Measurements from ENCODE around the gene RAB32. TPM values are rescaled to one million over a fixed set of nuclear protein-coding genes. Genes with fewer than 3 reads are reported as not detected.

RAB32 gene
- total RNA-seq, 1 experiment from 2014 or later = 4.7 TPM

DNA sequence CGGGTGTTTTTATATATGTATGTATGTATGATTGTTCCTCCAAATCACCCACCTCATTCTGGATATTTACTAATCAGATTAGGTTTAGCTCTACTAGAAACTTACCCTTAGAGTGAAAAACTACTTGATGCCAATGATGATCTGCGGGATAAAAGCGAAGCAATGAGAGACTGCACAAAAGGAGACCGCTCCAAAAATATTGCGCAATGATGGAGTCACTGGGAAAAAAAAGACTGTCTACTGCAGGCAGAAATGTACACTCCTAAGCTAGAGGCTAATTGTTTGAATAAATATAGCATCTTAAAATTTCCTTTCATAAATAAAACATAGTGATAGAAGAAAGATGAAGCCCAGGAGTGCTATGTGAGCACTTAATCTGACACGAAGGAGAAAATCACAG is 7.3 kb downstream of the RAB32 start:
- no peak overlapping the region for H3K27ac ChIP-seq (ENCODE audit: insufficient read length, low read depth, low read length)
- no peaks in the 10 kb centered on the region for H4K20me1 ChIP-seq (ENCODE audit: control insufficient read depth, insufficient read depth, insufficient read length)
- H2AFZ ChIP-seq (ENCODE audit: low read length) = no peak overlapping the region
- H2AK5ac ChIP-seq (ENCODE audit: insufficient read length, low read length) = no peak overlapping the region
- H3K36me3 Mint-ChIP-seq (ENCODE audit: insufficient read depth in 1 of 3, low read depth in 3 of 3) = peaks cover 0 to 21% (median 12%) of the 10 kb centered on the region in 3 experiments; a peak in 5 of 7 replicates
- no peaks in the 10 kb centered on the region for H3K27me3 Mint-ChIP-seq (ENCODE audit: low read depth)
- H3K23ac ChIP-seq (ENCODE audit: insufficient read length, low read depth, low read length) = no peak overlapping the region
- H3K4me3 Mint-ChIP-seq = no peak overlapping the region
- no peak overlapping the region for H3K56ac ChIP-seq (ENCODE audit: insufficient read length, low read depth, low read length)
- no peak overlapping the region for H3T11ph ChIP-seq (ENCODE audit: low read length)
- no peak overlapping the region for H4K8ac ChIP-seq (replicated peaks; ENCODE audit: insufficient read length, low read depth, low read length)
- no peak overlapping the region for H3K27ac Mint-ChIP-seq
- H3K27me3 ChIP-seq (ENCODE audit: insufficient read depth, low read length) = no peaks in the 10 kb centered on the region
- H3K4ac ChIP-seq (ENCODE audit: low read depth, low read length) = no peak overlapping the region
- no peak overlapping the region for H4K91ac ChIP-seq (ENCODE audit: insufficient read length, low read depth, low read length)
- no peak overlapping the region for H2BK20ac ChIP-seq (ENCODE audit: low read depth, low read length, poor library complexity, severe bottlenecking)
- no peaks in the 10 kb centered on the region for H3K9me3 Mint-ChIP-seq
- H3K79me1 ChIP-seq (ENCODE audit: insufficient read depth, low read depth, low read length, poor library complexity, severe bottlenecking) = no peaks in the 10 kb centered on the region
- no peak overlapping the region for H3K14ac ChIP-seq (ENCODE audit: insufficient read depth, low read length)
- H3K23me2 ChIP-seq (ENCODE audit: insufficient read length, low read depth, low read length, poor library complexity, severe bottlenecking) = no peaks in the 10 kb centered on the region
- no peak overlapping the region for H4K5ac ChIP-seq (ENCODE audit: insufficient read length, low read depth, low read length)
- no CpG with 5 or more reads among the region's 6 CpGs for WGBS (ENCODE audit: extremely low coverage, insufficient read length, low lambda C conversion rate)
- H3K4me1 ChIP-seq (ENCODE audit: insufficient read depth, low read length) = no peaks in the 10 kb centered on the region
- H2BK12ac ChIP-seq (ENCODE audit: insufficient read length, low read depth, low read length) = no peak overlapping the region
- H3K79me2 ChIP-seq (ENCODE audit: insufficient read depth, low read length) = no peaks in the 10 kb centered on the region; the same call in 1 of the 2 replicates
- H3K18ac ChIP-seq (ENCODE audit: insufficient read length, low read depth, low read length) = no peak overlapping the region
- no peak for DNase-seq
- no peak overlapping the region for H3K9ac ChIP-seq (ENCODE audit: extremely low read depth, insufficient read length, low read length)
- TF ChIP-seq, protein P1, sequence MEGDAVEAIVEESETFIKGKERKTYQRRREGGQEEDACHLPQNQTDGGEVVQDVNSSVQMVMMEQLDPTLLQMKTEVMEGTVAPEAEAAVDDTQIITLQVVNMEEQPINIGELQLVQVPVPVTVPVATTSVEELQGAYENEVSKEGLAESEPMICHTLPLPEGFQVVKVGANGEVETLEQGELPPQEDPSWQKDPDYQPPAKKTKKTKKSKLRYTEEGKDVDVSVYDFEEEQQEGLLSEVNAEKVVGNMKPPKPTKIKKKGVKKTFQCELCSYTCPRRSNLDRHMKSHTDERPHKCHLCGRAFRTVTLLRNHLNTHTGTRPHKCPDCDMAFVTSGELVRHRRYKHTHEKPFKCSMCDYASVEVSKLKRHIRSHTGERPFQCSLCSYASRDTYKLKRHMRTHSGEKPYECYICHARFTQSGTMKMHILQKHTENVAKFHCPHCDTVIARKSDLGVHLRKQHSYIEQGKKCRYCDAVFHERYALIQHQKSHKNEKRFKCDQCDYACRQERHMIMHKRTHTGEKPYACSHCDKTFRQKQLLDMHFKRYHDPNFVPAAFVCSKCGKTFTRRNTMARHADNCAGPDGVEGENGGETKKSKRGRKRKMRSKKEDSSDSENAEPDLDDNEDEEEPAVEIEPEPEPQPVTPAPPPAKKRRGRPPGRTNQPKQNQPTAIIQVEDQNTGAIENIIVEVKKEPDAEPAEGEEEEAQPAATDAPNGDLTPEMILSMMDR (conservative IDR thresholded peaks at IDR 0.05) = no peak
- no peaks in the 10 kb centered on the region for H3K9me3 ChIP-seq (ENCODE audit: control insufficient read depth, low read depth, low read length)
- no peak overlapping the region for H2BK120ac ChIP-seq (ENCODE audit: low read depth, low read length, poor library complexity, severe bottlenecking)
- no peak overlapping the region for H3K4me2 ChIP-seq (ENCODE audit: insufficient read depth, insufficient read length, low read length)
- peaks cover 0 to under 1% of the 10 kb centered on the region in 2 experiments; a peak in 2 of 4 replicates for H3K4me1 Mint-ChIP-seq
- no peak overlapping the region for H2BK5ac ChIP-seq (ENCODE audit: insufficient read length, low read length)
- no peak overlapping the region for H2BK15ac ChIP-seq (ENCODE audit: low read depth, low read length)
